MM.1S (cell line): ENCODE measurements around the gene PLEKHH1.

Experiments
- CTCF ChIP-seq: fragments of 300-600 bp; sonication (generic); IDR thresholded peaks from 2 replicates; pipeline ENCODE4 v1.5.1; 2016; ENCODE audit warnings: antibody characterized with exemption, low read length, mixed read lengths
- EZH2 ChIP-seq: fragments of 300-600 bp; sonication (generic); optimal IDR thresholded peaks from 2 replicates; pipeline ENCODE3; 2017; ENCODE audit warnings: low read depth, mild to moderate bottlenecking, antibody characterized with exemption, low read length, mixed read lengths

- TF ChIP-seq CTCF = no peak
- no peak for TF ChIP-seq EZH2
These were observed 22.3 kb upstream of the PLEKHH1 start for GRCh38 chr14:67510836-67511235.
